ENCODE data around the gene HSPA8.
"Not testable (repeated sequence)": the region's sequence is repeated elsewhere in the genome, so short reads cannot be mapped to it uniquely, and the experiment has no call there.

Gene HSPA8

GRCh38 chr11:123069908-123070821 is 8.2 kb upstream of the HSPA8 start:
- no peak for DNase-seq

GRCh38 chr11:123065621-123066020 is 3.7 kb upstream of the HSPA8 start:
- no peak for DNase-seq

DNA sequence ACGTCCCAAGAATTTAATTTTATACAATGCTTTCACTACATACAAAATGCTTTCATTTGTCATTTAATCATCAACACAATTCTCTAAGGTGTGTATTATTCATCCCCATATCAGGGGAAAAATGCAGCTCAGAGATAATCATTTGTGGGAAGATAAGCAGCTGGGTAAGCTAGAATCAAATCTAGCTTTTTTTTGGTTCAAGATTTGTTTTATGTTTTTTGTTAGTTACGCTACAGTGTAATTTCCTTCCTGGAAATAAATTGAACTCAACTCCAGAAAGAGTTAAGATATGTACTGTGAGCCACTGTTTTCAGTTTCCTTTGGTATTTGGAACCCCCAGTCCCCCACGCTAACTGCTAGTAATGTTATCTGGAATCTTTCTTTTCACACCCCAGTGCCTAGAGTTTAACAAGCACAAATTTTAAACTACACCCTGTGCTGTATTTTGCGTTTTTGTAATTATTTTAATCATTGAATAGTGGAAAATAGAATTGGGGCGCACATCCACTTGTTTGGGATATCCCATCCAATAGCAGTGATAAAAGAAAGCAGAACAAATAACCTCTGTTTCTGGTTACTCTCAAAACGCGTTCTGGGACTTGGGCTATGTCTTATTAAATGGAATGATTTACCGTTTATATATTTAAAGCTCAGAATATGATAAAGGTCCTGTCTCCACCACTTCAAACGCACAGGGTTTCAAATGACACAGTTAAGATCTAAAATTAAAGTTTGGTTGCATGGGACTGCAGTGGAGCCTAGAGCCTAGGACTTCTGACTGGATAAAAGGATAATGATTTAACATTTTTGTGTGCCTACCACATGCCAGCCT is 2.1 kb upstream of the HSPA8 start:
- no peak for DNase-seq

DNA sequence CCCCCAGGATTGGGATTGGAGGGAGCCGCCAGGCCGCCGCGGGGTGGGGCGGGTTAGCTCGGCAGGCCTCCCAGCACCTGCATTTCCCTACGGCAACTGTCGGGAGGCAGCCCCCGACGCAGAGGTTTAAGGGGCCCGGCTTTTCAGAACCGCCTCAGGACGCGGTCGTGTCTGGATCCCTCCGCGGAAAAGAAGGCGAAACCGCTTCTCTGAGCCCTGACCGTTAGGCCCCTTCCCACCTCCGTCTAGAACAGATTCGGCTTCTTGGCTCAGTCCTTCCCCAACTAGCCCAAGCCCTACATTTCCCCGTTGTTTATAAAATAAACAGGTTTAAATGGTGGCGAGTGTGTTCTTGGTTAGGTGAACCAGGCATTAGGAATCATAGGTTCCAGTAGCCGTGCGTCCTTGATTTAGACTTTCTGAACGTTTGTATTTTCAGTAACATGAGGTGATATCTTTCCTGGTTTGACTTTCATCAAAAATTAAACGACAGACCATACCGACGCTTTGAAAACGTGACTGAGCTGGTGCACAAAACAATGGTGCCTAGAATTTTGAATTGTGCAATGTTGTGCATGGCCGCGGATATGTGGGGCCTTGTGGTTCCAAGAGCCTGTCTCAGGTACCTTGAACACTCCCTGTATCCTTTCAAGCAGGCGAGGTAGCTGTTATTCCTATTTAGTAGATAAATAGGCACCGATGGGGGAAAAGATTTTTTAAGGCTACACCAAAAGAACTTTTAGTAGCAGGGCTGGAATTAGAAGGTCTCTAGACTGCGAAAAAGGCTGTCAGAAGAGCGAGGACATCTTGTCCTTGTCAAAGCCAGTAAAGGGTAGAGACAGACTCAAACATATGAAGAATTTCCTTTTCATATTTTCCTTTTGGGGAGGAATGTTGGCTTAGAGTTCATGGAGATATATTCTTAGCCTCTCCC is 1.2 kb upstream of the HSPA8 start:
- DNase-seq: peak; percentile 50 to 63

- DNase-seq: peak; percentile 99 to 100
Observed at GRCh38 chr11:123062158-123062891, 389 bp upstream of the HSPA8 start.

GRCh38 chr11:123060277-123061000 is 1.5 kb downstream of the HSPA8 start:
- DNase-seq: no peak

GRCh38 chr11:123059041-123059920 is 2.7 kb downstream of the HSPA8 start:
- DNase-seq: not testable (repeated sequence)

DNA sequence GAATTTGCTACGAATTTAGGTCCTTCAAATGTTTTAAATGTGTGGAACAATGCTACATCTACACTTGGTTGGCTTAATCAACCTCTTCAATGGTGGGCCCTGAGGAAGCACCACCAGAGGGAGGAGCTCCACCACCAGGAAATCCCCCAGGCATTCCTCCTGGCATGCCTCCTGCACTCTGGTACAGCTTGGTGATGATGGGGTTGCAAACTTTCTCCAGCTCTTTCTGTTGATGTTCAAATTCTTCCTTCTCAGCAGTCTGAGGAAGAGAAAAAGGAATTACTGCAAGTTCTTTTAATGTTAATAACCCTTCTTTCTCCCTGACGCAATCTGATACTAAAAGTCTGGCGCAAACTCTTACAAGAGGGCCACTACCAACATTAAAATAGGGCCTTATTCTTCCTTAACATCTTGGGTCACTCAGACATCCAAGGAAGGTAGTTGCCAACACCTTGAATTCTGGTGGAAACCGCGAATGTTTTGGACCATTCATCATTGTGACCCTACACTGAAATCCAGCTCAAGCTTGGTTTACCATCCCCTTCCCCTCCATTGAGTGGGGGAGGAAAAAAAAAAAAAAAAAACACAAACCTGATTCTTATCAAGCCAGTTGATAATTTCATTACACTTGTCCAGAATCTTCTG is 4.2 kb downstream of the HSPA8 start:
- no peak for DNase-seq

DNA sequence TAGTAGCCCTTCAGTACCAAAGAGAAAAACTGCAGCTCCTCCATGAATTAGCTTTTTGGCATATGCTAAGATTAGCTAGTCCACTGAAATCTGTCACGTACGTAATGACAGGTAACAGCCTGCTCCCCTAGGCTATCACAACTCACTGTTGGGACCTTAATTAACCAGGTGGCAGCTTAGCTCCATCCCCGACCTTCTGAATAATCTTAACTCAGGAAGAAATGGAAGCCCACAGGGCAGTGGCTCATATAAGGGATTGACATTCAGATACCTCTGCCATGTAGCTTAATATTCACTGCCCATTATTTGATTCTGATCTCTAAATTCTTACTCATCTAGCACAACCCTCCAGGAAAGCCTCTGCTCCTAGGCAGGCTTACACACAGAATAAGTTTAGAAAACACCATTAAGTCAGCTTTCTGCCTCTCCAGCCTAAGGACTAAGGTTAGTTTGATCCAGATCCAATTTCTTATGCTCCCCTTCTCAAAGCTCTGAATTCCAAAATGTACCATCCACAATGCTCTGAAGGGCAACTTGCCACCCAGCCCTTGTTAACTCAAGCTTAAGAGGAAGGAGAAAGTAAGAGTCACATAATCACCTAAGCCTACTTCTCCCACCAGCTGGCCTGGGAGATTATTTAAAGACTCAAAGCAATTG is 5.0 kb downstream of the HSPA8 start:
- no peak for DNase-seq

- DNase-seq: peak; percentile 17 to 32
Observed at GRCh38 chr11:123055191-123055901, 6.6 kb downstream of the HSPA8 start.

- peak; percentile 80 to 90 for DNase-seq
Observed at GRCh38 chr11:123054301-123055065, 7.5 kb downstream of the HSPA8 start.

DNA sequence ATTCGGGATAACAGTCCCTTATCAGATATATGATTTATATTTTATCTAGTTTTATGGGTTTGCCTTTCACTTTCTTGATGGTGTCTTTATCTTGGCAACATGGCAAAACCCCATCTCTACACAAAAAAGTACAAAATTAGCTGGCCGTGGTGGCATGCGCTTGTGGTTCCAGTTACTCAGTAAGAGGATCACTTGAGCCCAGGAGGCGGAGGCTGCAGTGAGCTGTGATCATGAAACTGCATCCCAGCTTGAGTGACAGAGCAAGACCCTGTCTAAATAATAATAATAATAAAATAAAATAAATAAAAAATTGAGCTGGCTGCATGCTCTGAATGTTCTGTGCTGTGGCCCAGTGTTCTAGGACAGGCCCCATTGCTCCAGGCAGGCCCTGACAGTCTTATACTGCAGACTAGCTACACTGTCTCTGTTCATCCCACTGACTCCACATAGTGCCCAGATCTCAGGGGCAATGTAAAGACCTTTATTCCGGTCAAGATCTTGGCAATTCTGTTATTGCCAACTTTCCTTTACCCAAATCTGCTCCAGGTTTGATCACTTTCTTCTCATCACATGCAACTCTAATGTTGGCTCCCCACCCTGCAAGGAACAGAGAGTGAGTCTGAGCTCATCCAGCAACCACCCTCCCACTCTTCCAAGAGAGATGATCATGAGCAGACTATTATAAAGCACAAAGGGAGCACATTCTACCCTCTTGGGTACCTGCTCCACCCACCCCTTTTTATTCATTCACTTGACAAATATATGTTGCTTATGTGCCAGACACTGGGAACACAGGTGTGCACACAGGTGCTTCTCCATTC is 8.8 kb downstream of the HSPA8 start:
- peak; percentile 28 to 36 for DNase-seq

GRCh38 chr11:123051634-123052033 is 10.3 kb downstream of the HSPA8 start:
- no peak for DNase-seq

GRCh38 chr11:123051146-123051545 is 10.8 kb downstream of the HSPA8 start:
- DNase-seq: no peak

GRCh38 chr11:123047947-123048293 is 14.0 kb downstream of the HSPA8 start:
- DNase-seq: no peak

DNA sequence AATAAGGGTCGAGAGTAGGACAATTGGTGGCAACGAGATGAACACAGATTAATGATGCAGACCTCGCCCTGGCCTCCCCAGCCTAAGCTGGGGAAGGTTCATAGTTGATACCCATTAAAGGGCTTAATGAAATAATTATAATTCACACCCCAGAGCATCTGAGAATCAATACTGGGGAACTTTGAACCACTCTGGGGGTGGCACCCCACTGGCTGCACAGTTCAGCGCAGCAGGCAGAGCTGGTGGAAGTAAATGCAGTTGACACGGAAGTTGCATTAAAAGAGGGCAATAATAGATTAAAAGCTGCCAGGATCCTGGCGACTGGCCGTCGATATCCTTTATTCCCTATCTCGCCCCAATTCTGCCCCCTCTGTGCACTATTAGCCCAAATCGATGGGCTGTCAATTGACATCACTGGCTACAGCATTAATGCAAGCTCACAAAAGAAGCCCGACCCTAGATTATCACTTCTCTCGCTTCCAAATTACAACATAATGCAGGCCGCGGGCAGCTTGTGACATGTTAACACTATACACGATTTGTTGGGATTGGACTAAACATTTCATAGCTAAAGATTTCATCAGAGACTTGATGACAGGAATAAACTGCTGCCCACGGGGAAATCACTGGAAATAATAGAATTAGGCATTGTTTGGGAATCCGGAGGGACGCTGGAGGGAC is 14.5 kb downstream of the HSPA8 start:
- DNase-seq: no peak

Data from Kasumi-1 (cell line).